Mesenchymal stem cell (in vitro differentiated cells and primary cell): ENCODE results near the gene ZNF345.

Experiments used
- DNase-seq: peaks from one replicate; pipeline ENCODE4 v3.0.0-alpha.2; 2013
- H2AFZ ChIP-seq: one replicate; pipeline ENCODE4 v1.6.1; 2013; ENCODE audit warnings: low read depth, mild to moderate bottlenecking, control low read depth, inconsistent platforms, low read length, moderate library complexity
- H2AK5ac ChIP-seq: 2 replicates; pipeline ENCODE4 v1.6.1; 2013; ENCODE audit warnings: low read length, moderate library complexity, mild to moderate bottlenecking, inconsistent platforms; ENCODE audit not compliant: severe bottlenecking
- H2BK120ac ChIP-seq: one replicate; pipeline ENCODE4 v1.6.1; 2013; ENCODE audit warnings: low read depth, mild to moderate bottlenecking, inconsistent platforms, low read length, moderate library complexity
- H2BK12ac ChIP-seq, 2 experiments: one replicate each; pipeline ENCODE4 v1.6.1; 2013; ENCODE audit warnings: inconsistent platforms in 2 of 2, low read length in 2 of 2, mild to moderate bottlenecking in 2 of 2, moderate library complexity in 2 of 2, control low read depth in 1 of 2
- H2BK15ac ChIP-seq: one replicate; pipeline ENCODE4 v1.6.1; 2013; ENCODE audit warnings: mild to moderate bottlenecking, low read depth, inconsistent platforms; ENCODE audit not compliant: poor library complexity, severe bottlenecking
- H2BK5ac ChIP-seq: 2 replicates; pipeline ENCODE4 v1.6.1; 2013; ENCODE audit warnings: low read depth, mild to moderate bottlenecking, low read length, control low read depth, inconsistent platforms; ENCODE audit not compliant: poor library complexity, severe bottlenecking
- H3K14ac ChIP-seq, 2 experiments: one replicate each; pipeline ENCODE4 v1.6.1; 2013; ENCODE audit warnings: inconsistent platforms in 2 of 2, low read length in 2 of 2, control low read depth in 1 of 2, mild to moderate bottlenecking in 1 of 2, moderate library complexity in 1 of 2
- H3K18ac ChIP-seq, 2 experiments: one replicate each; pipeline ENCODE4 v1.6.1; 2013; ENCODE audit warnings: inconsistent platforms in 2 of 2, low read length in 2 of 2, control low read depth in 1 of 2, low read depth in 1 of 2, mild to moderate bottlenecking in 1 of 2
- H3K23ac ChIP-seq, 2 experiments: one replicate each; pipeline ENCODE4 v1.6.1; 2013; ENCODE audit warnings: inconsistent platforms in 2 of 2, low read length in 2 of 2, mild to moderate bottlenecking in 2 of 2, moderate library complexity in 2 of 2, control low read depth in 1 of 2
- H3K27ac ChIP-seq: 2 replicates; pipeline ENCODE4 v1.5.1; 2013; ENCODE audit warnings: mild to moderate bottlenecking, moderate library complexity, low read length, control low read depth, inconsistent platforms; ENCODE audit not compliant: poor library complexity, severe bottlenecking
- H3K27me3 ChIP-seq, 2 experiments: 2 replicates each; pipeline versions ENCODE4 v1.6.1 to v1.7.0; 2013; ENCODE audit warnings: low read length in 2 of 2, mild to moderate bottlenecking in 2 of 2, moderate library complexity in 2 of 2, control low read depth in 1 of 2, inconsistent platforms in 1 of 2; ENCODE audit not compliant: control insufficient read depth in 1 of 2, insufficient read depth in 1 of 2
- H3K36me3 ChIP-seq, 2 experiments: 2 replicates each; pipeline versions ENCODE4 v1.6.1 to v1.7.0; 2013; ENCODE audit warnings: low read length in 2 of 2, control low read depth in 1 of 2, inconsistent platforms in 1 of 2, low read depth in 1 of 2, mild to moderate bottlenecking in 1 of 2; ENCODE audit not compliant: insufficient read depth in 2 of 2, control insufficient read depth in 1 of 2
- H3K4ac ChIP-seq, 2 experiments: one replicate each; pipeline ENCODE4 v1.6.1; 2013; ENCODE audit warnings: inconsistent platforms in 2 of 2, low read length in 2 of 2, mild to moderate bottlenecking in 2 of 2, moderate library complexity in 2 of 2, control low read depth in 1 of 2, low read depth in 1 of 2
- H3K4me1 ChIP-seq: 2 replicates; pipeline ENCODE4 v1.6.1; 2013; ENCODE audit warnings: low read depth, low read length, control low read depth; ENCODE audit not compliant: control insufficient read depth, insufficient read depth
- H3K4me2 ChIP-seq: 2 replicates; pipeline ENCODE4 v1.6.1; 2013; ENCODE audit warnings: low read length, mild to moderate bottlenecking, inconsistent platforms; ENCODE audit not compliant: poor library complexity, severe bottlenecking
- H3K4me3 ChIP-seq, 2 experiments: 2 replicates each; pipeline versions ENCODE4 v1.5.1 to v1.7.0; 2013; ENCODE audit warnings: low read length in 2 of 2, mild to moderate bottlenecking in 2 of 2, control low read depth in 1 of 2, low read depth in 1 of 2; ENCODE audit not compliant: insufficient read depth in 1 of 2
- H3K79me1 ChIP-seq: replicated peaks from 2 replicates; pipeline ENCODE4 v1.6.1; 2013; ENCODE audit warnings: mild to moderate bottlenecking, control low read depth, low read length, inconsistent platforms; ENCODE audit not compliant: poor library complexity, severe bottlenecking
- H3K9ac ChIP-seq: 2 replicates; pipeline ENCODE4 v1.7.0; 2013; ENCODE audit warnings: mild to moderate bottlenecking, low read length, moderate library complexity
- H3K9me3 ChIP-seq: 2 replicates; pipeline ENCODE4 v1.7.0; 2013; ENCODE audit warnings: mild to moderate bottlenecking, low read length; ENCODE audit not compliant: control insufficient read depth
- H4K8ac ChIP-seq: one replicate; pipeline ENCODE4 v1.6.1; 2013; ENCODE audit warnings: inconsistent platforms, mild to moderate bottlenecking, low read length, moderate library complexity
- H4K91ac ChIP-seq: one replicate; pipeline ENCODE4 v1.6.1; 2013; ENCODE audit warnings: mild to moderate bottlenecking, low read length, inconsistent platforms
- WGBS: methylation state at CpG from one replicate; pipeline ENCODE4 v1.1.7; 2013; ENCODE audit warnings: mixed read lengths; 5-methylcytosine and 5-hydroxymethylcytosine counted together

The ZNF345 gene

DNA sequence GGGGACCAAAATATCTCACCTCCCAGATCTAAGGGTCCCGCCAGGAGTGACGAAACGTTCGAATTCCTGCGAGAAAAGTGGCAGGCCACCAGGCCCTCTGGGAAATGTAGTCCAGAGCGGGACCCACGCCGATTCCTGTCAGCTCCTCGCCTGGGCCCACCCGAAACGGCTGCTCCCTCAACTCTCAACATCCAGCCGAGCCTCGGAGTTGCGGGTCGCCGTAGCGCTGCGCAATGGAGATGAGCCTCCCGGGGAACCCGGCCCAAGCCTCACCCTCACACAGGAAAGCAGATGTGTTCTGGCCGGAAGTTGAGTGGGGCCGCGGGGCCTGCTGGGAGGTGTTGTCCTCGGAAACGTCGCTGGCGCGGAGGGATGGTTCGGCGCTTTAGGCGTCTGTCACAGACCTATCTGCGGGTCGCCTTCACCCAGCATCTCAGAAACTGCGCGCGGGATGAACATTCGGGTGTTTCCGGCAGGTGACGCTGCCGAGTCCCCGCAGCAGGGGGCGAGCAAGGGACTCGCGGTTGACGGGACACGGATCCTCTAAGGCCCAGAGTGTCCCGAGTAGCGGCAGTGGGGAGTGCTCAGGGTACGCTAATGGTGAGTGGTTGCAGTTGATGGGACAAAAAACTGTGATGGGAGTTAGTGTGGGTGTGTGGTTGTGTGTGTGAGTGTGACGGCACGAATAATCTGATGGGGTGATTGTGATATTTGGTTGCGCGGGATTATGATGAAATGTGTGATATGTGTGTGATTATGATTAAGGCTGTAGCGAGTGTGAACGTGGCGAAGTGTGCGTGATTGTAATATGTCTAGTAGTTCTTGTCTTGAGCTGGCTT is 65.5 kb downstream of the ZNF345 start, which contains the start of the genes ZNF568 and ZNF829:
Gene ZNF568 (plus strand): TSS at position 341 of the 839 bp plus-strand sequence. CDS start 6,439 bp downstream, outside the sequence.
Gene ZNF829 (minus strand): TSS at position 300 of the 839 bp plus-strand sequence. CDS start 1,124 bp downstream, outside the sequence.
- DNase-seq = peak; percentile 95
- under 1% methylated on average over 53 of the region's 57 CpGs for WGBS
- H3K9me3 ChIP-seq = peaks cover 57% of the 10 kb centered on the region
- H3K14ac ChIP-seq = peak within 1 kb of the TSS in 1 of 2 experiments; percentile 98
- H2BK12ac ChIP-seq = peak within 1 kb of the TSS; percentile 32 to 96
- no peak within 1 kb of the TSS for H3K23ac ChIP-seq
- no peak within 1 kb of the TSS for H2AK5ac ChIP-seq
- H2AFZ ChIP-seq = peak within 1 kb of the TSS; percentile 96
- peaks cover 10 to 53% of the 10 kb centered on the region in 2 experiments for H3K36me3 ChIP-seq
- peaks cover 3% of the 10 kb centered on the region for H3K4me1 ChIP-seq
- H3K4me3 ChIP-seq = peak within 1 kb of the TSS; percentile 79 to 92
- H3K4ac ChIP-seq = peak within 1 kb of the TSS; percentile 21 to 94
- H3K9ac ChIP-seq = peak within 1 kb of the TSS; percentile 96
- H3K27ac ChIP-seq = peak within 1 kb of the TSS; percentile 89
- peak within 1 kb of the TSS; percentile 79 to 100 for H3K18ac ChIP-seq
- H3K79me1 ChIP-seq = peaks cover 11% of the 10 kb centered on the region
- H2BK120ac ChIP-seq = peak within 1 kb of the TSS; percentile 54
- peak within 1 kb of the TSS; percentile 81 for H2BK5ac ChIP-seq
- peak within 1 kb of the TSS; percentile 99 for H4K8ac ChIP-seq
- H3K4me2 ChIP-seq = peak within 1 kb of the TSS; percentile 76
- H2BK15ac ChIP-seq = peak within 1 kb of the TSS; percentile 52
- peak within 1 kb of the TSS; percentile 93 for H4K91ac ChIP-seq
- no peaks in the 10 kb centered on the region for H3K27me3 ChIP-seq

DNA sequence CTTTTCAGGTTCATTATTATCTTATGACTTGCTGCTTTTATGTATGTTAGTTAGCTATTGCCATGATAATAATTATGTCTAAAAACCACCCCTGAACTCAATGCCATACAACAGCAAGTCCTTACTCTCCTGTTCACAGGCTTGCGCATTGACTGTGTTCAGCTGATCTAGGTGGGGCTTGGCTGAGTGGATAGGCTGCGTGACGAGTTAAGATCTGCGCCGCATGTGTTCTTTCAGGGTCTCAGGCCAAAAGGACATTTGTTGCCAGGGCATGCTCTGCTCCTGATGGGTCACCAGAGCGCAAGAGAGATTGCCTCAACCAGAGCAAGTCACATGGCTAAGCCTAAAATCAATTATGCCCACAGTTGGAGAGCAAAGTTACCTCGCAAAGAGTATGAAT is 66.3 kb downstream of the ZNF345 start:
- Histone ChIP-seq H2AFZ (no peak overlapping the region), H3K4ac (no peak overlapping the region), H3K14ac (no peak overlapping the region), H3K27ac (no peak overlapping the region), H2AK5ac (no peak overlapping the region), H3K79me1 (peaks cover 11% of the 10 kb centered on the region), H3K27me3 (no peaks in the 10 kb centered on the region), H3K36me3 (peaks cover 12 to 53% of the 10 kb centered on the region in 2 experiments), H3K23ac (no peak overlapping the region), H3K9me3 (peaks cover 56% of the 10 kb centered on the region), H2BK5ac (no peak overlapping the region), H2BK15ac (no peak overlapping the region), H3K4me1 (peaks cover 3% of the 10 kb centered on the region), H3K9ac (peak overlapping the region; percentile 96), H4K8ac (peak overlapping the region; percentile 57), H4K91ac (no peak overlapping the region), H3K4me2 (peak overlapping the region; percentile 66), H2BK12ac (no peak overlapping the region), H3K4me3 (peak overlapping the region in 1 of 2 experiments; percentile 92), H3K18ac (no peak overlapping the region), H2BK120ac (no peak overlapping the region)
- 82% methylated on average over 5 of the region's 7 CpGs for WGBS
- DNase-seq = no peak

DNA sequence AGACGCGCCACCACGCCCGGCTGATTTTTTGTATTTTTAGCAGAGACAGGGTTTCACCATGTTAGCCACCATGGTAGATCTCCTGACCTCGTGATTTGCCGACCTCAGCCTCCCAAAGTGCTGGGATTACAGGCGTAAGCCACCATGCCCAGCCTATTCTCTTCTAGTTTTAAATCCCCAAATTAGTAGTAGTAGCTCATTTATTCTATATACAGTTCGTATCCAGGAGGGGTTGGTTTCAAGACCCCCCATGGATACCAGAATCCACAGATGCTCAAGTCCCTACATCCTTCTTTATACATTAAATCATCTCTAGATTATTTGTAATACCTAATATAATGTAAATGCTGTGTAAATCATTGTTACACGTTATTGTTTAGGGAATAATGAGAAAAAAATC is 67.4 kb downstream of the ZNF345 start:
- no peak overlapping the region for H4K91ac ChIP-seq
- no peak overlapping the region for H3K23ac ChIP-seq
- H3K27ac ChIP-seq = no peak overlapping the region
- no peak overlapping the region for H4K8ac ChIP-seq
- H2AK5ac ChIP-seq = no peak overlapping the region
- no peak overlapping the region for H2BK15ac ChIP-seq
- peak overlapping the region in 1 of 2 experiments; percentile 38 for H3K4me3 ChIP-seq
- H3K4ac ChIP-seq = no peak overlapping the region
- no peak overlapping the region for H3K18ac ChIP-seq
- H3K27me3 ChIP-seq = no peaks in the 10 kb centered on the region
- no peak for DNase-seq
- no peak overlapping the region for H3K4me2 ChIP-seq
- H3K9ac ChIP-seq = no peak overlapping the region
- no peak overlapping the region for H3K14ac ChIP-seq
- H2AFZ ChIP-seq = no peak overlapping the region
- peaks cover 19 to 57% of the 10 kb centered on the region in 2 experiments for H3K36me3 ChIP-seq
- peaks cover 58% of the 10 kb centered on the region for H3K9me3 ChIP-seq
- H2BK5ac ChIP-seq = no peak overlapping the region
- H2BK12ac ChIP-seq = no peak overlapping the region
- peaks cover 11% of the 10 kb centered on the region for H3K79me1 ChIP-seq
- H3K4me1 ChIP-seq = peaks cover 3% of the 10 kb centered on the region
- 95% methylated on average over 7 of the region's 9 CpGs for WGBS
- H2BK120ac ChIP-seq = no peak overlapping the region
